GM18867 (cell line): Measurements from ENCODE around the gene PRRT4.

Experiments
- ATAC-seq: cut with Tn5 transposase; IDR thresholded peaks from one replicate; pipeline ENCODE4 v1.9.1; 2021; ENCODE audit warnings: mild to moderate bottlenecking, moderate library complexity; ENCODE audit not compliant: unreplicated experiment

PRRT4 gene

DNA sequence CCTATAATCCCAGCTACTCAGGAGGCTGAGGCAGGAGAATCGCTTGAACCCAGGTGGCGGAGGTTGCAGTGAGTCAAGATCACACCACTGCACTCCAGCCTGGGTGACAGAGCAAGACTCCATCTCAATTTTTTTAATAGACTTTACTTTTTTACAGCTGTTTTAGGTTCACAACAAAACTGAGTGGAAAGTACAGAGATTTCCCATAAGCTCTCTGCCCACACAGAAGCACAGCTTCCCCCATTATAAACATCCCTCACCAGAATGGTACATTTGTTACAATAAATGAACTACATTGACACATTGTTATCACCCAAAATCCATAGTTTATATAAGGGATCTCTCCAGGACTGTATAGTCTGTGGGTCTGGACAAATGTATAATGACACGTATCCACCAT, 14.6 kb upstream of the PRRT4 start:
- no peak for ATAC-seq

DNA sequence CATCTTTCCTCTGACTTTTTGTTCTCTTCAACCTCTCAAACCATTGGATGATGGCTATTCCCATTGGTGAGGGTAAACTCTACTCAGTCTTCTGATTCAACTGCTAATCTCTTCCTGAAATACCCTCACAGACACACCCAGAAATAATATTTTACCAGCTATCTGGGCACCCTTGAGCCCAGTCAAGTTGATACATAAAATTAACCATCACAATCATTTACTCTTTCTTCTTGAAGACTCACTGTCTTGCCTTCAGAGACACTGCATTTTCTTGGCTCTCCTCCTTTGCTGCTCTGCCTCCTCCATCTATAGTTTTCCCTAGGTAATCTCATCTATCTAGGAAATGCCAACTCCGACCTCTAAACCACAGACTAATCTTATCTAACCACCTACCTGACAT, 12.6 kb upstream of the PRRT4 start:
- ATAC-seq, result no peak

DNA sequence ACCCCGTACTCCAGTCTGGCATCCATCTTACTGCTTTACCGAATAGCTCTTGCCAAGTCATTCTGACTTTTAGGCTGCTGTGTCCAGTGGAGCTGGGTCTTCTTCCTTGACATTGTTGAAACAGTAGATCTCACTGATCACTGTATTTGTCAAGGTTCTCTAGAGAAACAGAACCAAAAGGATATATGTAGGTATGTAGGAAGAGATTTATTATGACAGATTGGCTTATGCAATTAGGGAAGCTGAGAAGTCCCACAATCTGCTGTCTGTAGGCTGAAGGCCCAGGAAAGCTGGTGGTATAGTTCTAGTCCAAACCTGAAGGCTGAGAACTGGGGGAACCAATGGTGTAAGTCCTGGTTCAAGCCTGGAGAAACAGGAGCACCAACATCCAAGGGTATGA, 12.1 kb upstream of the PRRT4 start:
- ATAC-seq, result no peak

DNA sequence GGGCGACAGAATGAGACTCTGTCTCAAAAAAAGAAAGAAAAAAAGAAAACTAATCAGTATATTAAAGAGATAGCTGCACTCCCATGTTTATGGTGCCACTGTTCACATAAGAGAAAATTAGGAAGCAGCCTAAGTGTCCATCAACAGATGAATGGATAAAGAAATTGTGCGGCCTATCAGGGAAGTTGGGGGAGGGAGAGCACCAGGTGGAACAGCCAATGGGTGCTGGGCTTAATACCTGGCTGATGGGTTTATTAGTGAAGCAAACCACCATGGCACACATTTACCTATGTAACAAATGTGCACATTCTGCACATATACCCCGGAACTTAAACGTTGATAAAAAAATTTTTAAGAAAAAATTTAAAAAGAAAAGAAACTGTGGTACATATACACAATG, 9.0 kb upstream of the PRRT4 start:
- no peak for ATAC-seq

DNA sequence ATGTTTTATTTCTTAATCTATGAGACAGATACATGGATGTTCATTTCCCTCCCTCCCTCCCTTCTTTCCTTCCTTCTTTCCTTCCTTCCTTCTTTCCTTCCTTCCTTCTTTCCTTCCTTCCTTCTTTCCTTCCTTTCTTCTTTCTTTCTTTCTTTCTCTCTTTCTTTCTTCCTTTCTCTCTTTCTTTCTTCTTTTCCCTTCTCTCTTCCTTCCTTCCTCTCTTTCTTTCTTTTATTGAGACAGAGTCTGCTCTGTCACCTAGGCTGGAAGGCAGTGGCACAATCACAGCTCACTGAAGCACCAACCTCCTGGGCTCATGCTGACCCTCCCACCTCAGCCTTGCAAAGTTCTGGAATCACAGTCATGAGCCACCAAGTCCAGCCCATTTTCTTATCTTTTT, 5.5 kb upstream of the PRRT4 start:
- ATAC-seq, result no peak

DNA sequence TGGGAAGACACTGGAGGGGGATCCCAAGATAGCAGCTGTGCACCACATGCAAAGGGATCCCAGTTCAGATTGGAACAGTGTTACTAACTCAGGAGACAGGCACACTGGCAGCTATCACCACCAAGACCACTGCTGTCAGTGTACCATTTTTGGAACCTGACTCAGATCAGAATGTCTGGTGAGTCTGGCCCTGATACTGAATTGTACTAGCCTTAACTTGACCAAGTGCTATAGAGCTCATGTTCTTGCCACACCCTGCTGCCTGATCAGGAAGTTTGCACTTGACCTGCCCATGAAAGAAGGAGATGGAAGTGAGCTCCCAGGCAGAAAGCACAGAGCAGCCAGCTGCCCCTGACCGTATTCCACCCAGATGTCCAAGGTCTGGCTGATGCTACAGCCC, 4.8 kb upstream of the PRRT4 start:
- ATAC-seq, result no peak

DNA sequence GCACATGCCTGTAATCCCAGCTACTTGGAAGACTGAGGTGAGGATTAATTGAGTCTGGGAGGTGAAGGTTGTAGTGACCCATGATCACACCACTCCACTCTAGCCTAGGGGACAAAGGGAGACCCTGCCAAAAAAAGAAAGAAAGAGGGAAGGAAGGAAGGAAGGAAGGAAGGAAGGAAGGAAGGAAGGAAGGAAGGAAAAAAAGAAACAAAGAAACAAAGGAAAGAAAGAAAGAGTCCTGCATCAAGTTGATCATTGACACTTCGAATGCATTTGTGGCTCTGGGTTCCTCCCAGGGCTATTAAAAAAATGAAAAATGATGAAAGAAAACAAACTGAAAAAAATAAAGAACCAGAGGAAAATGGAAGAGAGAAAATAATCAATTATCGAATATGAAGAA, 3.9 kb upstream of the PRRT4 start:
- ATAC-seq, result no peak

DNA sequence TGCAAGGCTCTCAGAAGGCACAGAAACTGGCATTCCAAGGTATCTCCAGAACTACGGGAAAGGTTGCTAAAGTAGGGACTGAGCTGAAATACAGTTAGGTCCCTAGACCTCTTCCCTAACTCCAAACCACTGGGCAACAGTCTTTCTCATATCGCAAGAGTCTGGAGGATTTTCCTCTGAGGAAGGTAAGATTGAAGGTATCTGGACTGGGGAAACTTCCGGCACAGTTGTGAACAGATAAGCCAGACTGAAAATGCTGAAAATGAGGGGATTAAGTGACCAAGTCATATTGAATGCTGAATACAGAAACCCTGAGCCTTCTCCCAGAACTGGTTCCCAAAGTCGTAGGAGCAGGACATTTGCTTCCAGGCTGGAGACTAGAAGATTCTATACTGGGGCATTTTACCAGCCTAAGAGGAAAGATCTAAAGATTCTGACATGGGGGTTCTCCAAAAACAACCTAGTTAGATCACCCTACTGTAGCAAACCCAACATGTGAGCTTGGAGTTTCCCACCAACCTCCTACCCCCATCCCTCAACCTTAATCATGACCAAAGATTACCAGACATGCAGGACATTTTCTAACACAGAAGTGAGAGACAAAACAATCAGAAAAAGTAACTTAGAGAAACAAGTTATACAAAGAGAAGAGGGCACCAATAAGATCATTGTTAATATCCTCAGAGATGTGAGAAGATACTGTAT, 2.8 kb upstream of the PRRT4 start:
- no peak for ATAC-seq

DNA sequence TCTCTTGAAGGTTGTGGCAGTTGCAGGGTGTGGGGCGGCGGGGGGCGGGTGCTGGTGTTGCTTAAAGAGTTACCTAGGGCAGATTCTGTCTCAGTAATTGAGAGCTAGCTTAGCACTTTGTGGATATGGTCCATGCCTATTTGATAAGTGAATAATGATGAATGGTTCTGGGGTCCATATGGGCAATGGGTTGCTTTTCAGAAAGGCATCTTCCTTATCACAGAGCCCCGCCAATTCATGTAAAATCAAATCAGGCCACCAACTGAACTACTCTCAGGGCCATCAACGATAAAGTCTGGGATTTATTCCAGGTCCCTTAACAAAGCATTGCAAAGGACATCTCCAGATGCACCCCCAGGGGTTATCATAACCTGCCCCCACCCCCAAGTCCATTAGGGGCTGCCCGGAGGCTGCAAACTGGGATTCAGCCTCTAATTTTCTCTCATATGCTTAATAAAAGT, 1.8 kb upstream of the PRRT4 start:
- no peak for ATAC-seq

DNA sequence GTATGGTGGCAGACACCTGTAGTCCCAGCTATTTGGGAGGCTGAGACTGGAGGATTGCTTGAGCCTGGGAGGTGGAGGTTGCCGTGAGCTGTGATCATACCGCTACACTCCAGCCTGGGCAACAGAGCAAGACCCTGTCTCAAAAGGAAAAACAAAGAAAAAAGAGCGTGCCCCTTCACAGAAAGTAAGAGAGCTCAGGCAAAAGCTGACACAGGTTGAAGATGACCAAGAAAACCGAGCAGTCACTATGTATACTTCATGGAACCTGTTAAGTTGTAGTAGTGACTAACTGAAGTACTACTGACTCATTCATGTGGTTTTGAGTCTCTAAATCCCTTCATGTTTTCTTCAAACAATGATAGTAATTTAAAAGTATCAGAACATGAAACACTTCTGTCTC, 1.2 kb upstream of the PRRT4 start:
- ATAC-seq, result no peak

DNA sequence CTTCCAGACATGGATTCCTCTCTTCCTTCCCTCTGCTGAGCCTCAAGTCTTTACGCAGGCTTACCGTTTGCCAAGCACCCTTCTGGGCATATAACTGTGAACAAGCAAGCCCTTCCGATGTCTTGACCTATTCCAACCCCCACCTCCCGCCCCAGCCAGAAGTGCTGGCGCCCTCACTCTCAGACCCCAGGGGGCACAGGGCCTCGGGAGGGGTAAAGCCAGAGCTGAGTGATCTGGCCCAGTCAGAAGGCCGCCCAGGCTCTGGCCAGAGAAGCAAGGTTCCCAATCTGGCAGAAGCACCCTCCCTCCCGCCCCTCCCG, 1.2 kb downstream of the PRRT4 start:
- no peak for ATAC-seq

DNA sequence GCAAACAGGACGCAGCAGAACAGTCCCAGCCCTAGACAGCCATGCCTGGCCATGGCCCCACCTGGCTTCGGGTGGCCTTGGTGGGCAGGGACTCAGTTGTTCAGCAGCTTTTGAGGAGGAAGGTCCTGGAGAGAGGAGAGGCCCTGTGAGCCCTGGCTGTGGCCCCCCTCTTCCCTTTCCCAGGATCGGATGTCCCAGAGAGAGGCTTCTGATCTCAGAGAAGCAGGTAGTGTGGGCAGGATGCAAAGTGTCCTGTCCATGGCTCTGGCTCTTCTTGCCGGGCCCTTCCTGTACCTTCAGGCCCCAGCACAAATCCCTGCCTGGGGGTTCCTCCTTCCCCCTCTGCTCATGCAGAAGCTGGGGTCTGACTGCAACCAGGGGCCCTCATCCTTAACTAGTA, 1.6 kb downstream of the PRRT4 start:
- ATAC-seq, result no peak

DNA sequence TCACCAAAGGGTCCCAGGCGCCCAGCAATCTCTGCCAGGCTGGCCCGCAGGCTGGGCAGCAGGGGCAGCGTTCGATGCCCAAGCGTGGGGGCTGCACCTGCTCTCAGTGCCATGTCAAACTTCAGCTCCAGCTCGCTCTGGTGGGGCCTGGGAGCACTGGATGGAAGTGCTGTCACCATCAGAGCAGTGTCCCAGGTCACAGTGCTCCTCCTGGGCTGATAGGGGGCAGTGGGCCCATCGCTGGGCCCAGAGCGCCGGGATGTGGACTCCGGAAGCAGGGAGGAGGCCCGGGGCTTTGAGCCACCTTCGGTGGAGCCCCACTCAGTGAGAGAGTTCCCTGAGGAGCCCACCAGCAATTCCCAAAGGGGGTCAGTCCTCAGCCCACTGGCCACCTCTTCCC, 2.2 kb downstream of the PRRT4 start:
- ATAC-seq, result no peak

DNA sequence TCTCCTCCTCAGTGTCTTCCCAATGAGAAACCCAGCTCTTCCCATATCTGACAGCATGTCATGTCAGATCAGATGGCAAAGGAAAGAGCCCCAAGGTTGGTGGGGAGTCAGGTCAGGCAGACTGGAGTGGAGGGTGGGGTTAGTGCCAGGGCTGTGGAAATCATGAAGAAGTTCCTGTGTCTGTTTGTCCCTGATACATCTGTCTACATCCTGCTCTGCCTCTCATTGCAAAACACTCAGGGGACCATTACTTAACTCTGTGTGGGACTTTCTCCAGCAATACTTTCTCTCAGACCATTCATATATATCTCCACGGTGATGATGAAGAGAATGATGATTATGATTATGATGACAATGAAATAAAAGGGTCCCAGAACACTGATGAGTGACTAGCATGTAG, 3.3 kb downstream of the PRRT4 start:
- ATAC-seq, result no peak

DNA sequence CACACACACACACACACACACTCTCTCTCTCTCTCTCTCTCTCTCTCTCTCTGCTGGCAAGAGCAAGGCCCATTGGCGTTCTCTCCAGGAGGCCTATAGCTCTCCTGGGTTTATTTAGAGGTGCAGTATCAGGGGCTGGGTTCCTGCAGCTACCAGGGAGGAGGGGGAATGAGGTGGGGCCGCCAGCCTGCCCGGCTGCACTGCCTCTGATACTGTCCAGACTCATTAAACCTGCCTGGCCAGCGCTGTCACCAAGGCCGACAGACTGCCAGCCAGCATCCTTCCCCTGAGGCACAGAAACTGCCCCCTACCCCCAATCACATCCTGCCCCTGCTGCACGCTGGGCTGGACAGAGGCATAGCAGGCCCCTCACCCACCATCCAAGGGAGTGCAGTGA, 4.3 kb downstream of the PRRT4 start:
- no peak for ATAC-seq

DNA sequence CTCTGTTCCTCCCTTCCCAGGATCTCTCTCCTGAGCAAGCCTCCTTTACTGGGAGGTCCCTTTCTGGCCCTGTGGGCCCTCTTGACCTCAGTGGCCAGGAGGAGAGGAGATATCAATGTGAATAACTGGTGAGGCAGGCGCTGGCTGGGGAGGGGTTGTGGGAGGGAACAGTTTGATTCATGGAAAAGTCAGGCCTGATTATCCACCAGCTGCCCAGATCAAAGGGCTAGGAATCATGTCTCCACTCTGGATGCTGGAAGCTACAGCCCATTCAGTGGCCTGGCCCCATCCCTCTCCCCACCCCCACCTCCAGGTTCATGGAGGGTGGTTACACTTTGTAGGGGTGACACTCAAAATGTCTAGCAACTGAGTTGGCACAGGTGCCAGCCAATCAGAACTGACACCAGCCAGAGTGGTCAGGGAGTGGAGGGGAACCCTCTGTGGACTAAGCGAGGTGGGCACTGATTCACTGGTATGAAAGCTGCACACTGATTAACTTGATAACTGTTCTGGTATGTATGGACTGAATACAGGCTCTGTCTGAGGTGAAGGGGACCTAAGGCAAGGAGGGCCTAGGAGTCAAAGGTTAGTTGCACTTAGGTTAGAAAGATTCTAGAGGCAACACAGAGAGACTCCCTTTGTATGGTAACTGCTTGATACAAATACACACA, 4.8 kb downstream of the PRRT4 start:
- ATAC-seq, result no peak

DNA sequence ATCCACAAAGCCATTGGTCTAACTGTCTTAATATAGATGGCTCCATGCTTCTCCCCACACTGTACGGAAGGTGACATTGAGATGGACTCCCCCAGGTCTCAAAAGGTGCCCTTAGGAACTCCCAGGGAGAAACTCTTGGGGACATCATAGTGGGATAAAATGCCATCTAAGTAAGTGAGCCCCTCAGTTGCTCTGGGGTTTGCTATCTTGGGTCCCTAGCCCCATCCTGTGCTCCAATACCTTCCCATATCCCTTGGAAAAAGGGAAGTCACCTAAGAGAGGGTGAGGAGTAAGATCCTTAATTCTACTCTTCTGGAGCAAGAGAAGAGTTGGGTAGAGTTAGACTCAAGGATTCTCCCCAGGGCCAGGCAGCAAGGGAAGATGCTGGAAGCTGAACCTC, 7.9 kb downstream of the PRRT4 start:
- ATAC-seq, result no peak

DNA sequence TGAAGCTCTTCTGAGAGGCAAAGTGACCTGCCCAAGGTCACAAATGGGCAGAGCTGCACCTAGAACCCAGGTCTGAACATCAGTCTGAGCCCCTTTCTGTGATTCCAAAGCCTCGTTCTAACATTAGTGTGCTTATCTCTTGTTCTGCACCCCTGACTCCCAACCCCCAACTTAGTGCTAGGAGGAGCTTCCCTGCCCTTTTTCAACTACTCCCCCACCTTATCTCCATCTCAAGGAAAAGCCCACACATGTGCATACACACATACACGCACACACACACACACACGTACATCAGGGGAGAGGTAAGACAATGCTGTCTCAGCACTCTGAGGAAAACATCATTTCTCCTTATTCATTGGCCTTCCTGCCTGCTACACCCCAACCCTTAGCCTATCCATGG, 8.3 kb downstream of the PRRT4 start:
- no peak for ATAC-seq

DNA sequence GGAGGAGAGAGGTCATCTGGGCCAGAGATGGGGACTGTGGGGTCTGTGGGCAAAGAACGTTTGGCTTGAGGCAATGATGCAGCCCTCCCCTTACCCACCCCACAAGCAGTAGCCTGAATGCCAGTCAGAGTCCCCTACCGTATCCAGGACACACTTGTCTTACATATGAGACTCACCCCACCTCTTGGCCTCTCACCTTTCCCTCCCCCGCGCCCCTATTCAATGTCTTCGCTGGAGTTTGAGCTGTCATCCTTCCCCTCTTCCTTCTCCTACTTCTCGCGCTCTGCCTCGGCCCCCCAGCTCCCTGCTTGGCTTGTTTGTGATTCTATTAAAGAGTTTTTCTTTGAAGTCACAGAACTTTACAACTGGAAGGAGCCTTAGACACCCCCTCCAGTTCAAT, 8.9 kb downstream of the PRRT4 start:
- no peak for ATAC-seq

DNA sequence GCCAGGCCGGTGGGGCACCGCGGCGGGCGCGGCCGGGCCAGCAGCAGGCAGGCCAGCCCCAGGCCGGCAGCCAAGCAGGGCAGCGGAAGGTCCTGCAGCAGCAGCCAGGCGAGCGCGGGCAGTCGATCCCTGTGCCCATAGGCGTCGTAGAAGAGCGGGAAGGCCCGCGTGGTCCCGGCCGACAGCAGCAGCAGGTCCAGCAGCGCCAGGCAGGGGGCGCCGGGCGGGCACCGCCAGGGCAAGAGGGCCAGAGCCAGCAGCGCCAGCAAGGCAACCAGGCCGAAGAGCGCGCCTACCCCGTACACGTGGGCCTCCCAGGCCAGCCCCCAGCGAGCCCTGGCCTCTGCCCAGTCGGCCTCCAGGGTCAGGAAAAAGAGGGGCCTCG, 9.3 kb downstream of the PRRT4 start:
- no peak for ATAC-seq

DNA sequence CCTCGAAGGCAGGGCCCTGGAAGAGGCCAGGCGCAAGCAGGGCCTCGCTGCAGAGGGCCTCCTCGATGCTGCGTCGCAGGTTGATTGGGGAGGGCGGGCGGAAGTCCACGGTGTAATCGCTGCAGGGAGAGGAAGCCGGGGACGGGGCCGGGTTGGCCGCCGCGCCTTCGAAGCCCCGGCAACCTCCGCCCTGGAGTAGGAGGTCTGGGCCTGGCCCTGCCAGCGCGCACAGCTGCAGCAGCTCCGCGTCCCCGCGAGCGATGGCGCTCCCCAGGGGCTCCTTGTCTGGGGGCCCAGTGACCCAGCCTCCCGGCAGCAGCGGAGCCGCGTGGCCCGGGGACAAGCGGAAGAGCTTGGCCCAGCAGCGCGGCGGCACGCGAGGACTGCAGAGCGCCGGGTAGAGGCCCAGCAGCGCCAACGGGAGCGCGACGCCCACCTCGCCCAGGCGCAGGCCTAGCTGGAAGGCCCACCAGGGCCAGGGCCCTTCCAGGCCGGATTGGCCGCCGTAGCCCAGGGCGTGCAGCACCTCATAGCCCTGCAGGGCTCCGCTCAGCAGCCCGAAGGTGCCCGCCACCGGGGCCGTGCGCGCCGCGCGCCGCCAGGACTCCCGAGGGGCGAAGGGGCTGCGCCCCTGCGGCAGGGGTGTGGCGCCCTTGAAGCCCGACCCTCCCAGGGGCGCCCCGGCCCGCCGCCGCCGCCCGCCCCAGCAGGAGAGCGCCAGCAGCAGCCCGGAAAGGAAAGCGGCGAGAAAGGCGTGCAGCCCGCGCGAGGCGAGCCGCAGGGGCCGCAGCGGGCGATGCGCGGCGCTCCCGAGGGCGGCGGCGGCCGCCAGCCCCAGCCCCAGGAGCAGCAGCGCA, 10.0 kb downstream of the PRRT4 start:
- no peak for ATAC-seq

DNA sequence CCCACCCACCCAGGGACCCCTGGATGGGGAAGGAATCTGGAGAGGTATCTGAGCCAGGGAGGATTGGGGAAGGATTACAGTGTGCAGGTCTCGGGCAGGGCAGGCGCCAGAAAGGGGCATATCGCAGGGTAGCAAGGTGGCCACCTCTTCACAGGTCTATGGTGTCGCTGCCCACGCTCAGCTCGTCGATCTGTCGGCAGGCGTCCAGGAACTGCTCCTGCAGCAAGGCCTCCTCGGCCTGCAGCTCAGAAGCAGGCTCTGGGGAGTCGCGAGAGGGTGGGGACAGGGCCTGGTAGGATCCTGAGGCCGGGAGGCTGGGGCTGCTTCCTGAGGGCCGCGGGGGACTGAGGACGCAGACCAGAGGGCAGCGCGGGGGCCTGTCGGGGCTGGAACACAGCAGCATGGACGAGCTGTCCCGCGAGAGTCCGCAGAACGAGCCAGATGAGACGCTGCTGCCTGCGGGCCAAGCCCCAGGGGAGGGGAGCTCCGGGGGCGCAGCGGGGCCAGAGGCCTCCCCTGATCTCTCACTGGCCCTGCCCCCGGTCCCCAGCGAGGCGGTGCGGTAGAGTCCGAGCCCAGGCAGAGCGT, 10.7 kb downstream of the PRRT4 start:
- ATAC-seq, result no peak
